OCI-LY3 (cell line): Measurements from ENCODE around the gene PCSK6.

ENCODE experiments used
- CTCF ChIP-seq: fragments of 200-600, 300-600 bp; sonication (generic); IDR thresholded peaks from 2 replicates; pipeline ENCODE4 v1.5.1; 2014; ENCODE audit warnings: antibody characterized with exemption, low read length, low read depth
- EZH2phosphoT487 ChIP-seq: fragments of 200-600 bp; shearing (Covaris generic); IDR thresholded peaks from 2 replicates; pipeline ENCODE4 v1.6.1; 2018; ENCODE audit warnings: antibody characterized with exemption, mixed run types, low read depth

GRCh38 chr15:101537483-101538080 is 48.1 kb upstream of the PCSK6 start:
- TF ChIP-seq CTCF (no peak), EZH2phosphoT487 (no peak)
